GM18907 (cell line): ENCODE data around the gene EHD4.

ENCODE experiments used
- ATAC-seq: cut with Tn5 transposase; IDR thresholded peaks from one replicate; pipeline ENCODE4 v1.9.1; 2021; ENCODE audit warnings: mild to moderate bottlenecking, moderate library complexity; ENCODE audit not compliant: unreplicated experiment

EHD4 gene

GRCh38 chr15:41847981-41848380 is 124.4 kb downstream of the EHD4 start:
- no peak for ATAC-seq

GRCh38 chr15:41847206-41847605 is 125.2 kb downstream of the EHD4 start:
- ATAC-seq: no peak
